GM19025 (cell line): Measurements from ENCODE around the gene TALDO1.
A peak's percentile ranks its signal among the peaks of the same experiment; 100 is the strongest.

ENCODE experiments used
- ATAC-seq: cut with Tn5 transposase; IDR thresholded peaks from one replicate; pipeline ENCODE4 v1.9.1; 2021; ENCODE audit warnings: mild to moderate bottlenecking, low read depth, moderate library complexity; ENCODE audit not compliant: unreplicated experiment

TALDO1 gene

GRCh38 chr11:747158-748006 lies at the start of gene TALDO1:
Gene TALDO1, plus strand, starts transcription at chr11:747464. Its CDS starts 18 bp downstream, at chr11:747482.
- ATAC-seq, result peak; percentile 94

- ATAC-seq, result no peak
These were observed 49.4 kb upstream of the TALDO1 start for GRCh38 chr11:697811-698311.

- no peak for ATAC-seq
These were observed 48.7 kb upstream of the TALDO1 start for GRCh38 chr11:698493-699115.

GRCh38 chr11:699116-699508 lies 48.2 kb upstream of the TALDO1 start:
- ATAC-seq, result no peak

GRCh38 chr11:699753-700152 lies 47.5 kb upstream of the TALDO1 start:
- no peak for ATAC-seq

- ATAC-seq, result no peak
These were observed 45.4 kb upstream of the TALDO1 start for GRCh38 chr11:701741-702461.

GRCh38 chr11:702462-703461 lies 44.5 kb upstream of the TALDO1 start:
- no peak for ATAC-seq

- no peak for ATAC-seq
These were observed 43.8 kb upstream of the TALDO1 start for GRCh38 chr11:703506-703905.

GRCh38 chr11:704228-704674 lies 43.0 kb upstream of the TALDO1 start:
- no peak for ATAC-seq

GRCh38 chr11:704781-705645 lies 42.3 kb upstream of the TALDO1 start:
- ATAC-seq, result no peak

- no peak for ATAC-seq
These were observed 41.4 kb upstream of the TALDO1 start, which contains the start of gene EPS8L2 for GRCh38 chr11:705646-706438. Gene EPS8L2, plus strand, starts transcription at chr11:706231. Its CDS starts 3,177 bp downstream, at chr11:709408.

- ATAC-seq, result no peak
These were observed 40.8 kb upstream of the TALDO1 start for GRCh38 chr11:706439-706956.

- ATAC-seq, result no peak
These were observed 40.1 kb upstream of the TALDO1 start for GRCh38 chr11:706957-707816.

GRCh38 chr11:707817-708420 lies 39.3 kb upstream of the TALDO1 start:
- ATAC-seq, result no peak

- ATAC-seq, result no peak
These were observed 38.8 kb upstream of the TALDO1 start for GRCh38 chr11:708511-708910.
